Raji (cell line): ENCODE results near the gene SLC34A3.

Experiments used
- POLR2A ChIP-seq: IDR thresholded peaks from 2 replicates; pipeline ENCODE4 v1.6.1; 2011; ENCODE audit warnings: low read depth, low read length, control low read depth; ENCODE audit not compliant: insufficient read depth

SLC34A3 gene

DNA sequence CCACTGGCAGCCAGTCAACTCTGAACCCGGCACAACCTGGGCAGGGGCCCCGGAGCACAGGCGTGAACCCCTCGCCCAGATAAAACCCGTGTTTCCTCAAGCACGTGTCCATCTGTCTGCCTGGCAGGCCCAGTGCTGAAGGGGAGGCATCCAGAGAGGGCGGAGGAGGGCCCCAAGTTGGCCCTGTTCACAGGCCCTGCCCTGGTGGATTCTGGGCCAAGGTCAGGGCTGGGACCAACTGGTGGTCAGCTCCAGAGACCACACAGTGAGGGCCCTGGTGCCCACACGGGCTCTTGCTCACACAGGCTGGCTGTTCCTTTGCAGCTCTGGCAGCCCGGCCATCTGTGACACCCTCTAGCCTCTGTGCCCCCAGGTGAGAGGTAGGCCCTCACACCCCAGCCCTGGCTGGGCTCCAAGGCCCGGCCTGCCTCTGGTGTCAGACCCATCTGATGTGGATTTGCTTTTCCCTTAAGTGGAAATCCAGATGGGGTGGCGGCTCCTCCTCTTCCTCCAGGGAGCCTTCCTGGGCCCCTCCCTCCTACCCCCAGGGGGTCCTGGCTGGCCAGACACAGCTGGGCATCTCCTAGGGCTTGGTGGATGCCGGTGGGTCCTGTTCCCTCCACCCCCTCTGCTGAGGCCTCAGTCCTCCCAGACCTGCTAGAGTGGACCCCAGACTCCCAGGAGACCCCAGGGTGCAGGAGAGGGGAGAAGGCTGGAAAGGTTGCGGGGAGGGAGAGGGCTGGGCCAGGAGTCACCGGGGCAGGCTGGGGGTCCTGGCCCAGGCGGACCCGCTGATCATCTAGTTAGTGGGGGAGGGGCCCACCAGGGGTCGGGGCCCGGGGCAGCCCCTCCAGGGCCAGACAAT is 19.9 kb downstream of the SLC34A3 start:
- TF ChIP-seq POLR2A = no peak

DNA sequence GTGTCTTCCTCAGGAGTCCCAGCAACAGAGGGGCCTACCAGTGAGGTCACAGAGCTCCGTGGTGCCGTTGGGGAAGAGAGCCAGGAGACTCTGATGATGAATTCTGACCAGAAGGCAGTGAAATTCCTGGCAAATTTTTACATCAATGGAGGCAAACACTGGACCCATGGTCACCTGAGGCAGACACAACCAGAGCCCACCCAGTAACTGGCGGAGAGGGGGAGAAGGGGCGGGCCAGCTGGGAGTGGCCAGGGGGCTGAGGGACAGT is 20.4 kb downstream of the SLC34A3 start, which contains the start of gene STPG3:
STPG3 (plus strand) TSS at position 93 of the 268 bp plus-strand sequence; CDS start at position 94, 1 bp downstream.
- TF ChIP-seq POLR2A = no peak

DNA sequence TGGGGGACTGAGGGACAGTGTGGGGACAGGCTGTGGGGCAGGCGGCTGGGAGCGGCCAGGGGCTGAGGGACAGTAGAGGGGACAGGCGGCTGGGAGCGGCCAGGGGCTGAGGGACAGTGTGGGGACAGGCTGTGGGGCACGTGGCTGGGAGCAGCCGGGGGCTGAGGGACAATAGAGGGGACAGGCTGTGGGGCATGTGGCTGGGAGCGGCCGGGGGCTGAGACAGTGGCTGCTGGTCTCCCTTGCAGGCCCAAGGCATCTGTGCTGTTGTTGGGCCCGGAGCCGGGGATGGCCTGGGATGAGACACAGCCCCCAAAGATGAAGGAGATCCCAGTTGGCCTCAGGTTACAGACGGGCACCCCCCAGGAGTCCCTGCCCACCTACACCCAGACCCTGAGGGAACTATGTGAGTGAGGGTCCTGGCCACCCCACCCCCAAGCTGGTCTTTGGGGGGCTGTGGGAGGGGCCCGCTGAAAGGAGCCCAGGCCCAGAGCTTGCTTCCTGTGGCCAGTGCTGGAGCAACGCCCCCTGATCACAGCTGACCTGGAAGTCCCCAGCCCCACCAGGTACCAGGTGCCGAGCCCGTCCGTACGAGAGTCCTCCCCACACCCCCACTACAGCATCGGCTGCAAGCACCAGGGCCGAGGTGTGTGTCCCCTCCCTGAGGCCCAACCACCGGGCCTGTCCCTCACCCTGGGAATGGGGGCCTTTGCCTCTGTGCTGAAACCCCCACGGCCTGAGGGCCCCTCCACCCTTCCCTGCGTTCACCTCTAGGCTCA is 21.0 kb downstream of the SLC34A3 start:
- TF ChIP-seq POLR2A = no peak

DNA sequence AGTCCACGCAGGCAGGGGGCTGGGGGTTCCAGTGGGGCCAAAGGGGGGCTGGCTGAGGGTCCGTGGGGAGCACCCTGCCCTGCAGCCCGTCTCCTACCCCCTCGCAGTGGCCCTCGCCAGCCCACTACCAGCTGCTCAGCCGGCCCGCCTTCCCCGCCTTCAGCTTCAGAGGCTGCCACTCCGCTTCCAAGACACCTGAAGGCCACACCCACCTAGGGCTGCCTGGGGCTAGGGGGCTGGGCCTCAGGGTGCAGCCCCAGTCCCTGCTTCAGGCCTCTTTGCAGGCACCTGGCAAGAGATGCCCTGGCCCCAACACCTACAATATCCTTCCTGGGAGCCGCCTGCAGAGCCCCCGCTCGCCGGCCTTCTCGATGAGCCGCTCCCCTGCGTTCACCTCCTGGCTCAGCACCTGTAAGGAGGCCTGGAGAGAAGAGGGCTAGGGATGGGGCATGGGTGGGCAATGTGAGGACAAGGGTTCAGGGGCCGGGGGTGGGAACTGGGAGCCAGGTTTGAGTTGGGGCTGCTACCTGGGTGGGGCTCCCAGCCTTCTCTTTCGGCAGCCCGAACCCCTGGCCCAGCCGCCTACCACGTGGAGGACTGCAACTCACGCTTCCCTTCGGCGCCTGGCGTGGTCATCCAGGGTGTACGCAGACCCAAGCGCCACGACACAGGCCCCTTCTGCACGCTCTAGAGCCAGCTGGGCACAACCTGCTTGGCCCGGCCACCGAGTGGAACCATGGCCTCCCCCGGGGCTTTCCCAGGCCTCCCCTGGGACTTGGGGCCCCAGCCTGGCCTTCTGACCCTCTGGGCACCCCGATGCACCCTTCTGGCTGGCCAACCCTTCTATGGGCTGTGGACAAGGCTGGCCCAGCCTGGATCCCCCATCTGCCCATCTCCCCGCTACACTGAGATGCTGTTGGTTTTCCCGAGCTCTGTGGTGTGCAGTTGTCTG is 22.1 kb downstream of the SLC34A3 start:
- TF ChIP-seq POLR2A = no peak

DNA sequence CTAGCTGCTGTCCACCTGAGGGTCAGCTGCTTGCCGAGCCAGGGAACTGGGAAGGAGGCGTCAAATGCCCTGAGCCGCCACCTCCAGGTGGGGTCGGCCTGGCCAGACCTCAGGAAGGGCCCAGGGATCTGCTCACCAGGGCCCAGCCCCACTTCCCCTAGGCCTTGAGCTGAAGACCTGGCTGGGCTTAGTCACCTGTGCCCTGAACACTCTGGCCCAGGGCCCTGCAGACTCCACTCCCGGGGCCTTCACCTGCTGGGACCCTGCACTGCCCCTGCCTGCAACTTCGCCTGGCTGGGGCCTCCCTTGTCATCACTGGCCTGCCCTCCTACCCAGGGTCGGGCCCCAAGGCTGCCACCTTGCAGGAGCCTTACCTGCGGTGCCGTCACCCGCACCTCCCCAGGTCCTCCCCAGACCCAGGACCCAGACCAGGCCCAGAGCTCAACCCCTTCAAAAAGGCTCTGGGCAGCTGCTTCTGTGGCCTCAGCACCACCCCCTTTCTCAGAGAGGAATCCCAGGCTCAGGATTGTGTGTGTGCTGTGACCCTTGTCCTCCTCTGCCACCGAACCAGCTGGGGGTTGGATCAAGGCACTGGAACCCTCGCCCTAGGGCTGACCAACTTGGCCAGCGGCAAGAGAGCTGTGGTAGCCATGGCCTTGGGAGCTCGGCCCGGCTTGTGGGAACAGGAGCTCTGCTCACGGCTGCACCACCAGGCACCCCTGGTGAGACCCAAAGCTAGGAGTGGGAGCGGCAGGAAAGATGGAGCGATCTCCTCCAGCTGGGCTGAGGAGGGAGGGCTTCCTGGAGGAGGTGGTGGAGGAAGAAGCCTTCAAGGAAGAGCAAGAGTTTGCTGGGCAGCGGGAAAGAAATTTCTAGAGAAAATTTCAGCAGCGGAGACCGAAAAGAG is 23.3 kb downstream of the SLC34A3 start:
- no peak for TF ChIP-seq POLR2A

DNA sequence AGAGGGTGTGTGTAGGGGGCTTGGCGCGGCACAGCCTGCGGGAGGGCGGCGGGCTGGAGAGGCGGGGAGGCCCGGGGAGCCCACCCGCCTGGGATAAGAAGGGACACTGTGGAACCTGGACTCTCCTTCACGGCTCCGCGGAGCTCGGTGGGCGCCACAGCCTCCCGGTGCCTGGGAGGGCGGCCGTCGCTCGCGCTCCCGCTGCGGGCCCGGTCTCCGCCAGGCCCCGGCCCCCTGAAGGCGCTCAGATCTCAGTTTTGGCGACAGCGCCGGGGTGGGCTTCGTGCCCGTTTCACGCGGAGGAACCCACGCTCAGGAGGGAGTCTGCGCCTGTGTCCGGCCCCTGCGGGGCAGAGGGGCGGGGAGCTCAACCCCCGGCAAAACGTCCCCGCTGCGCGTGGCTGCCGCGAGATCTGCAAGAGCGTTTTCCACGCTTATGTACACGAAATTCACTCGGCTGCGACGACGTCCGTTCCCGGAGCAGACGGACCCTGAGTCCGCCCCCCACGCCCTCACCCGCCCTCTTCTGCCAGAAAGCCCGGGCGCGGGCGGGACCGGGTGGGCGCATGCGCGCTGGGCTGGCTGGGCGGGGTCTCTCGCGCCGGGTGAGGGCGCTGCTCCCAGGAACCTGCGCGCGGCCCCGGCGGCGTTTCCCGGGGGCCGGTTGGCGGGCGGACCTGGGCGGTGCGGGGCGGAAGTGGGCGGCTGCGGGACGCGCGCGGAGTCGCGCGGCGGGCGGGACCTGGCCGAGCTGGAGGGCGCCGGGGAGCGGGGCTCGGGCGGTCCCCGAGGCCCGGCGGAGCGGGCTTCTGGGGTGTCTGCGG is 24.1 kb downstream of the SLC34A3 start, which contains the start of gene NELFB:
NELFB (plus strand) TSS at position 704 of the 824 bp plus-strand sequence.
- TF ChIP-seq POLR2A = peak; percentile 91

DNA sequence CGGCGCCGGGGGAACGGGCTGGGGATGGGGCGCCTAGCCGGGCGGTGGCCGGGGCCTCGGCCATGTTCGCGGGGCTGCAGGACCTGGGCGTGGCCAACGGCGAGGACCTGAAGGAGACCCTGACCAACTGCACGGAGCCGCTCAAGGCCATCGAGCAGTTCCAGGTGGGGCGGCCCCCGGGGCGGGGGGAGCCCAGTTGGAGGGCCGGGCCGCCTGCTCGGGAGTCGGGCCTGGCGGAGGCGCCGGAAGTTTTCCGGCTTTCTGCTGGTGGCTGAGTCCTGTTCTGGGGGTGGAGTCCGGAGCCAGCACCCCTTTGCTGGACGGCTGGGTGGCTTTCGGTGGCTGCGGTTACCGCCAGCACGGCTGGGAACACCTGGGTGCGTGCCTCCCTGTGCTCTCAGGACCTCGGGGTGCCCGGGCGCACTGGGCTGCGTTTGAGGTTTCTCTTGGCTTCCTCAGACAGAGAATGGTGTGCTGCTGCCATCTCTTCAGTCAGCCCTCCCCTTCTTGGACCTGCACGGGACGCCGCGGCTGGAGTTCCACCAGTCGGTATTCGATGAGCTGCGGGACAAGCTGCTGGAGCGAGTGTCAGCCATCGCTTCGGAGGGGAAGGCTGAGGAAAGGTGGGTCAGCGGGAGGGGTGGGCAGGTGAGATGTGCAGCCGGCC is 24.9 kb downstream of the SLC34A3 start:
- TF ChIP-seq POLR2A = no peak

DNA sequence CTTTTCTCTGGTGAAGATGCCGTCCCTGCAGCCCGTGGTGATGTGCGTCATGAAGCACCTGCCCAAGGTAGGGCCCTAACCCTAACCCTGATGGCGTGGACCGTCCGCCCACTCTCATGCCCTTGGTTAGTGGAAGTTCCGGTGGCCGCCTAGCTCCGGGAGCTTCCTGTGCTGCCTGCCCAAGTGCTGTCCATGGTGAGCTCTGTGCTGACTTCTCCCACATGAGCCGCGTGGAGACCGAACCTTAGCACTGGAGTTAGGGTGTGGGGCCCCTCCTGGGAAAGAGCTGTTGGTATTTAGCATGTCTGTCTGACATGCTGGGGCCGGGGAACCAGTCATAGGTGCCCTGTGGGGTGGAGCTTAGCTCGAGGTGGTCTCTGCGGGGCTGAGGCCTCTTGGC is 25.7 kb downstream of the SLC34A3 start:
- no peak for TF ChIP-seq POLR2A

DNA sequence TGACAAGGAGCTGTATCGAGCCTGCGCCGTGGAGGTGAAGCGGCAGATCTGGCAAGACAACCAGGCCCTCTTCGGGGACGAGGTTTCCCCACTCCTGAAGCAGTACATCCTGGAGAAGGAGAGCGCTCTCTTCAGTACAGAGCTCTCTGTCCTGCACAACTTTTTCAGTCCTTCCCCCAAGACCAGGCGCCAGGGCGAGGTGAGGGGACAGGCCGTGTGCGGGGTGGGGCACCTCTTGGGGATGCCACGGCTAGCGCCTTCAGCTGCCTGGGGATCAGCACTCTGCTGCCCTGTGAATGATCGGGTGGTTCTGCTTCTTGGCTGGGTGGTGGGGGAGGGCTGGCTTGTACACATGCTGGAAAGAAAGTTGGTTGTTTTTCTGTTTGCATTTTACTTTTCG is 26.2 kb downstream of the SLC34A3 start:
- TF ChIP-seq POLR2A = no peak

DNA sequence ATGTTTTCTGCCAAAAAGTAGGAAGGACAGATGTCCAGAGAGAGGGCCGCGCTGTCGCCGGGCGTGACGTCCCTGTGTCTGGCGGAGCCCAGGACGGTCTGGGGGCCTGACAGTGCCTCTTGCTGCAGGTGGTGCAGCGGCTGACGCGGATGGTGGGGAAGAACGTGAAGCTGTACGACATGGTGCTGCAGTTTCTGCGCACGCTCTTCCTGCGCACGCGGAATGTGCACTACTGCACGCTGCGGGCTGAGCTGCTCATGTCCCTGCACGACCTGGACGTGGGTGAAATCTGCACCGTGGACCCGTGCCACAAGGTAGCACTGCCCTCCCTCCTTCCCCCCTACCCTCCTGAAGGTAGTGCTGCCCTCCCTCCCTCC is 32.2 kb downstream of the SLC34A3 start:
- TF ChIP-seq POLR2A = no peak

DNA sequence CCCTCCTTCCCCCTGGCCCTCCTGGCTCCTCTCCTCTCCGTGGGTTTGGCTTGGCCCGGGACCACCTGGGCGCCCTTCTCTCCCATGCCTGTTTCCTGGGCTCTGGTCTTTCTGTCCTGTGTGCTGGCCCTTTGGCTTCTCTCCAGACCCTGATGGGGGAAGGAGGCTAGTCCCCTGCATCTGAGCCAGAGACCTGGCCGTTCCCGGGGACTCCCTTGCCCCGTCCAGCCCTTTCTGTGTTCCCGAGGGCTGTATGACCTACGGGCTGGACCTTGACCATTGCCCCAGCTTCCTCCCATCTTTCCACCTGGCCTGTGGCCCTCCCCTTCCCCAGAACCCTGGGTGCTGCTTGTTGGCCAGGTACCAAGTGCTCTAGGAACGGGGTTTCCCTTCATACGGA is 32.8 kb downstream of the SLC34A3 start:
- no peak for TF ChIP-seq POLR2A

DNA sequence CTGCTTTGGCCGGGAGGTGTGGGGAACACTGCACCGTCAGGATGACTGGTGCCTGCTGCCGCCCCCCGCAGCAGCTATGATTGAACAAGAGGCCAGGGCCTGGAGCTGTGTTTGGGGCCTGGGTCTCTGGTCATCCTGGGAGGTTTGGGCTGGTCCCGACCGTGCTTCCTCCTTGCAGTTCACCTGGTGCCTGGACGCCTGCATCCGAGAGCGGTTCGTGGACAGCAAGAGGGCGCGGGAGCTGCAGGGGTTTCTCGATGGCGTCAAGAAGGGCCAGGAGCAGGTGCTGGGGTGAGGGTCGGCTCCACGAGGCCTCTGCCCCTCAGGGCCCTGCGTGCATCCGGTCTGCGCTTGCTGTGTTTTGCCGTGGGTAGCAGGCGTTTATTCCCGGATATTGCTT is 33.4 kb downstream of the SLC34A3 start:
- no peak for TF ChIP-seq POLR2A
